ENCODE measurements around the gene PTGDS. TPM values are rescaled to one million over a fixed set of nuclear protein-coding genes. Genes with fewer than 3 reads are reported as not detected.
A peak's percentile ranks its signal among the peaks of the same experiment; 100 is the strongest.

Gene PTGDS
- total RNA-seq, 2 experiments from 2014 or later: 1.3 to 3.3 TPM

DNA sequence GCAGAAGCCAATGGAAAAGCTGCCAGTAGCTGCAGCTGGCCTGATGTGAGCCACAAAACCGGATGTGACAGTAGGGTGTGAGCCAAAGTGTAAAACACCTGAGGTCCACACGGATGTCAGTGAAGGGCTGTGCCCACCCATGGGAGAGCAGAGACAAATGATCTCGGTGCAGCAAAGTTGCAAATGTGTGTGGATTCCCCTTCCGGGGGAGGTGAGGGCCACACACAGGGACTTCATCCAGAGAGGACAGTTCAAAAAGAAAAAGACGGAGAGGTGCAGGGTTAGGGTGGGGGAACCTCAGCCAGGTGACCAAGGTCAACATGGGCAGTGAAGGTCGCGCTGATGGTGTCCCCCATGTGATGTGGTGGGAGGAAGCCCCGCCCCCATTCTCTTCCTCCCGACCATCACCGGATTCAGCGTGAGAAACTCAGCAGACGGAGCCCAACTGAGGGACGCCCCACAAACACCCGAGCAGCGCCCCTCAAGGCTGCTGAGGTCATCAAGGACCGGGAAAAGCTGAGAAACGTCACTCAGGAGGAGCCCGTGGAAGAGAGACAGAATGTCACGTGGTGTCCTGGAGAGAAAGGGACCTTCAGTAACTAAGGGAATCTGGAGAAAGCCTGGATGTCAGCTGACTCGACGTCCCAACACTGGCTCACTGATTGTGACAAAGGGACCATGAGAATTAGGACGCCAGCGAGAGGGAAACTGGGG is 11.4 kb upstream of the PTGDS start:
- H3K4me1 Mint-ChIP-seq: peaks cover 15% of the 10 kb centered on the region
- peak; percentile 65 for ATAC-seq (ENCODE audit: low read depth)
- POLR2A ChIA-PET: interaction anchor here (0.6 to 2.3 kb wide), 5 partner anchors 13 to 159 kb away, joined by 3 to 8 read pairs (median 4); partner anchors contain the start of gene PAXX
- H3K27me3 Mint-ChIP-seq: peaks cover 3% of the 10 kb centered on the region
- H3K36me3 Mint-ChIP-seq: no peaks in the 10 kb centered on the region
- no peaks in the 10 kb centered on the region for H3K9me3 Mint-ChIP-seq
- H3K27ac Mint-ChIP-seq: peak overlapping the region; percentile 83
- no peak for DNase-seq
- H3K4me3 Mint-ChIP-seq: peak overlapping the region; percentile 72

DNA sequence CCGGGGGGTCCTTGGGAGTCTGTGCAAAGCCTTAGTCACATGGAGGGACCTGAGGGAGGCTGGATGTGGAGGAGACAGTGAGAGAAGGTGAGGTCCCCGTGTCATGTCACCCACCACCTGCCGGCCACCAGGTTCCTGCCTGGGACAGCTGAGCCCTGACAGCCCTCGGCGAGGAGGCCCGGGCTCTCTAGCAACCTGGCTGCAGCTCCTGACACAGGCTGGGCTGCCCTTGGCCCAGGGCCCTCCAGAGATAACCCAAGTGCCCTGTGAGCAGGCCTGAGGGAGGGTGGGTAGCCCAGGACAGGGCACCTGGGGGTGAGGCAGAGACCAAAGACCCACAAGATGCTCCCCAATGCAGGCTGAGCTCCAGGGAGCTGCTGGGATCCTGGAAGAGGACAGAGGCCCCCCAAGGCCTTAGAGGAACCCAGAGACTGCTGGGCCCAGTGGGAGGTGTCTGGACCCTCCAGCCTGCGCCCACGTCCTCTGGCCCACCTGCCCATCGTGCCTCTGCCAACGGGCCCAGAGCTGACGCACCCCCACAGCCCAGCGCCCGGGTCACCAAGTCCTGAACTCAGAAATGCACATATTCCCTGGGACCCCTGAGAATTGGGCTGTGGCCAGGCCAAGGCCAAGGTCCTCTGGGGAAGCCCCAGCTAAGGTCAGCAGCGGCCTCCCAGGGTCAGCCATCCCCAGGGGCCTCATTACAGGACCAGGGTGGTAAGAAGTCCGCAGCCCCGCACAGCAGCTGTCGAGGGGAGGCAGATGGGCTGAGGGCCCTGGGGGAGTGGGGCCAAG is 8.8 kb upstream of the PTGDS start:
- Mint-ChIP-seq H3K27me3 (peaks cover 3% of the 10 kb centered on the region), H3K9me3 (no peaks in the 10 kb centered on the region), H3K4me1 (peaks cover 10% of the 10 kb centered on the region), H3K36me3 (no peaks in the 10 kb centered on the region), H3K4me3 (no peak overlapping the region), H3K27ac (no peak overlapping the region)
- POLR2A ChIA-PET: no interaction called here
- DNase-seq: no peak
- no peak for ATAC-seq (ENCODE audit: low read depth)

DNA sequence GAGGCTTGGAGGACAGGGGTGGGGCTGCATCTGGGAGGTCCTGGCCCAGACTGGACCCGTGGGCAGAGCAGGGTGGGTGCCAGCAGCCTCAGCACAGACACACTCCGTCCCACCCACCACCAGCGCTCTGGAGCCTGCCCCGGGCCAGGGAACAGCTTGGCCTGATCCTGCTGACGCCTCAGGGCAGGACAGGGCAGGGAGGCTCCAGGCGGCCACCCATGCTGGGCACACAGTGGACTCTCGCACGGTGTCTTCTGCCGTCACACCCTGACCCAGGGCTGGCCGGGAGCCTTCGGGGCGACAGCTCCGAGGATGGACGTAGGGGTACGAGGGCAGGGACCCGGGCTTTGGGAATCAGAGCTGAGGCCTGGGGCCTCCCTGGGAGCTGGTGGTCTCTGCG is 8.2 kb upstream of the PTGDS start:
- POLR2A ChIA-PET: no interaction called here
- ATAC-seq (ENCODE audit: low read depth): no peak
- no peak for DNase-seq
- Mint-ChIP-seq H3K27ac (no peak overlapping the region), H3K36me3 (no peaks in the 10 kb centered on the region), H3K4me3 (no peak overlapping the region), H3K9me3 (no peaks in the 10 kb centered on the region), H3K27me3 (peaks cover 3% of the 10 kb centered on the region), H3K4me1 (peaks cover 10% of the 10 kb centered on the region)

DNA sequence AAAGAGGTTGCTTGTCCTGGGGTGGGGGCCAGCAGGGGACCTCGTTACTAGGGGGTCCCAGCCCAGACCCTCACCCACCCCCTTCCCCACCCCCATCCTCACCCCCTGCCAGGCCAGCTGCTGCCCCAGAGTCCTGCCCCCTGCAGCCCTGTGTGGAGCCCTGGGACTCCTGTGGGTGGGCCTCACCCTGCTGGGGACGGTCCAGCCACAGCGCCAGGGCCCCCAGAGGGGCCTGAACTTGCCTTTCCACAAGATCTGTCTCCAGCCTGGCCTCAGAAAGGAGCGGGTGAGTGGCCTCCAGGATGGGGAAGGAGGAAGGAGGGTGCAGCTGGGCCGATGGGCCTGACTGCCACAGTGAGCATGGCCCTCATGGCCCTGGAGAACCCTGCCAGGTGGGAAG is 7.5 kb upstream of the PTGDS start:
- Mint-ChIP-seq H3K9me3 (no peaks in the 10 kb centered on the region), H3K36me3 (no peaks in the 10 kb centered on the region), H3K27me3 (peaks cover 3% of the 10 kb centered on the region), H3K27ac (no peak overlapping the region), H3K4me3 (no peak overlapping the region), H3K4me1 (peaks cover 10% of the 10 kb centered on the region)
- no peak for DNase-seq
- POLR2A ChIA-PET: no interaction called here
- no peak for ATAC-seq (ENCODE audit: low read depth)

DNA sequence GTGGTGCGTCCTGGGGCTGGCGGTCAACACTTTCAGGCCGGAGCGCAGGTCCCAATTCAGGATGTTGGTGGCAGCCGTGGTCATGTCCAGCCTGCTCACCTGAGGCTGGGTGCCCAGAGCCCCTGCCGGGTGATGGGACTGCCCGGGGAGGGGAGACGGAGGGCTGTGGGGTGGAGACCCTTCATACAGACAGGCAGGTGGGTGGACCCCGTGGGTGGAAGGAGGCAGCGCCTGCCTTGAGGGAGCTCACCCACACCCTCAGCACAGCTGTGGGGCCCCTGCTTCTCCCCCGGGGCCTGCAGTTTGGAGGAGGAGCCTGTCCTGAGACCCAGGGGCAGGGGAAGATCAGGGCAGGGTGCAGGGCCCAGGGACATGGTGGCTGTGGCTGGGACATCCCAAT is 6.9 kb upstream of the PTGDS start:
- Mint-ChIP-seq H3K27me3 (peaks cover 3% of the 10 kb centered on the region), H3K4me1 (peaks cover 12% of the 10 kb centered on the region), H3K36me3 (no peaks in the 10 kb centered on the region), H3K4me3 (no peak overlapping the region), H3K9me3 (no peaks in the 10 kb centered on the region), H3K27ac (no peak overlapping the region)
- ATAC-seq (ENCODE audit: low read depth) (no peak), DNase-seq (no peak)
- POLR2A ChIA-PET: no interaction called here

DNA sequence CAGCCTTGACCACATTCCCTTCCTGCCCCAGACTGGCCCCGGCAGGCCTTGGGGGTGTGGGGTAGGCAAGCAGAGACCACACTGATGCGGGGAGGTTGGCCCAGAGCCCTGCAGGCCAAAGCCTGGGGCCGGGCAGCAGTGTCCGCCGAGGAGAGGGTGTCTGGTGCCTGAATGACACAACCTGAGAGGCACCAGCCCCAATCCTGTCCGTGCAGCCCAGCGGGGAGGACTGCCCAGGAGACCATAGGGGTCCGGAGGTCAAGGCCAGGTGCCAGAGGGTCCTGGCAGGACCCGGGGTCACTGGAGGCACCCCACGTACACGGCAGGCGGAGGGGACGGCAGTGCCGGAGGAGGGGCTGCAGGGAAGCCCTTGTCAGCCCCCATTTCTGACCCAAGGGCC is 5.6 kb upstream of the PTGDS start:
- Mint-ChIP-seq H3K4me1 (peaks cover 6% of the 10 kb centered on the region), H3K9me3 (no peaks in the 10 kb centered on the region), H3K27me3 (peaks cover 2% of the 10 kb centered on the region), H3K27ac (no peak overlapping the region), H3K4me3 (no peak overlapping the region), H3K36me3 (no peaks in the 10 kb centered on the region)
- no peak for ATAC-seq (ENCODE audit: low read depth)
- DNase-seq: no peak
- POLR2A ChIA-PET: no interaction called here

DNA sequence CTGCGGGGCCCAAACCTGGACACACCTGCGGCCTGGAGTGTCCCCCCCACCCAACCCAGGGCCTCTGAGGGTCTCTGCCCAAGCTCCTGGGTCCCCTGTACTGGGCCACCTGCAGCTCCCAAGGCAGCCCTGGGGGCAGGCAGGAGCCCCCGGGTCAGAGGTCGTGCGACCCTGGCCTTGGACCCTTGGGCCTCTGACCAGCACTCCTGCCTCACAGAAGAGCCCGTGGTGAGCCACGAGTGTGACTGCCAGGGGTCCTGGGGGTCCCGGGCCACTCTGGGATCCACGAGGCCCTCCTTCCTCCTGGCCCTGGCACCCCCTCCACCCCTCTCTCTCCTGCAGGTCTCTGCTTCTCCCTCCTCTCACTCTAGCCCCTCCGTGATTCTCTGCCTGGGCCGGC is 5.0 kb upstream of the PTGDS start:
- POLR2A ChIA-PET: no interaction called here

DNA sequence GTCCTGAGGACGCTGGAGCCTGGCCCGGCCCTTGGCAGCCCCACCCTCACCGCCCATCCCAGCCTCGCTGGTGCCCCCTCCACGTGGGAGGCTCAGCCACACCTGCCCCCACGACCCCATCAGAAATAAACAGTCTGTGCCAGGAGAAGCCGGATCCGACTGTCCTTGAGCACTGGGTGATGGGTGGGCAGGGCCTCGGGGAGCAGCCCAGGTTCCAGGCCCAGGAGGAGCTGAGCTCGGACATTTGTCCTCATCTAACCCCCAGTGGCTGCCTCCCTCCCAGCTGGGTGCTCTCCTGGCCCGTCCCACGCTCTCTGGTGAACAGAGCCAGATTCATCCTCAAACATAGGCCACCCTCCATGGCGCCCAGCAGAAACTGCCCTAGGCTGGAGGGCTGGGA is 4.6 kb upstream of the PTGDS start:
- no peaks in the 10 kb centered on the region for H3K36me3 Mint-ChIP-seq
- H3K9me3 Mint-ChIP-seq: no peaks in the 10 kb centered on the region
- no peak overlapping the region for H3K4me3 Mint-ChIP-seq
- DNase-seq (no peak), ATAC-seq (ENCODE audit: low read depth) (no peak)
- POLR2A ChIA-PET: no interaction called here
- no peak overlapping the region for H3K27ac Mint-ChIP-seq
- no peaks in the 10 kb centered on the region for H3K27me3 Mint-ChIP-seq
- H3K4me1 Mint-ChIP-seq: peaks cover 6% of the 10 kb centered on the region

More for the DNA sequence above, 5.0 kb upstream of the PTGDS start:
- no peaks in the 10 kb centered on the region for H3K27me3 Mint-ChIP-seq
- H3K36me3 Mint-ChIP-seq: no peaks in the 10 kb centered on the region
- ATAC-seq (ENCODE audit: low read depth) (no peak), DNase-seq (no peak)
- H3K4me1 Mint-ChIP-seq: peaks cover 6% of the 10 kb centered on the region
- H3K27ac Mint-ChIP-seq: no peak overlapping the region
- no peak overlapping the region for H3K4me3 Mint-ChIP-seq
- no peaks in the 10 kb centered on the region for H3K9me3 Mint-ChIP-seq

DNA sequence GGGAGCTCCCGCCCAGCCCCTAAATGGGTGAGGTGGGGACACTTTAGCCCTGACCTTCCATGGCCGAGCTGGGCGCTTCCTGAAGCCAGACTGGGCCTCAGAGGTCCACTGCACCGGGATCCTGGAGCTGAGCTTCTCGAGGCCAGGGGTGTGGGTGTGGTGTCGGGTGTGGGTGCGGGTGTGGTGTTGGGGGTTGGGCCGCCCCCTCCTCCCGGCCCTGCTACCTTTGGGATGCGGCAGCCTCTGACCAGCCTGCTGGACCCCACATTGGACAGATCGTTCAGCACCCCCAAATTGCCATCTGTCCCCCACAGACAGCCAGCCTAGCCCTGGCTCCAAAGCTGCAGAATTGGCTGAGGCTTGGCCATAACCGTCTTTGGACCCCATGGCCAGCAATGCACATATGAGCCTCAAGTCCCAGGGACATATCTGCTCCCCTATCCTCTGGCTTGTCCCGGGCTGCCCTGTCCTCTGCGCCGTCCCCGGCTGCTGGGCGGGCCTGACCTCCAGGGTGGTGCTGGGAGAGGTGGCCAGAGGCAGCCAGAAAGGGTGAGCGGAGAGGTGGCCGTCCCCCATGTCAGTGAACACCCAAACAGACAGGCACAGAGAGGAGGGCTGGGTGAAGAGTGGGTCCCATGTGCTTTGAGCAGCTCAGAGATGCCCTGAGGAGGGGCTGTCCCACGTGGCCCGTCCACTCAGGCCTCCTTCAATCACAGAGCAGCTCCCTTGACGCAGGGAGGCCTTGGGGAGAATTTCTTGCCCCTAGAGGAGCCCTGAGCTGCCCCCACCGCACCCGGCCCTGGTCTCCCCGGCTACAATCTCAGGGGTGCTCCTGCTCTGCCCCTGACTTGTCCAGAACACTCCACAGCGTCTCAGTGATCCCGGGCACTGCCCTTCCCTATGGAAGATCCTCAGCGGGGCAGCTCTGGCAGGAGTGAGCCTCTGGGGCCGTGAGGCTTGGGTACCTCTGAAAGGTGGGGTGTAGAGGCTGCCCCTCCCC is 3.4 kb upstream of the PTGDS start:
- no peaks in the 10 kb centered on the region for H3K9me3 Mint-ChIP-seq
- no peak overlapping the region for H3K4me3 Mint-ChIP-seq
- H3K27me3 Mint-ChIP-seq: no peaks in the 10 kb centered on the region
- DNase-seq (no peak), ATAC-seq (ENCODE audit: low read depth) (no peak)
- H3K27ac Mint-ChIP-seq: no peak overlapping the region
- POLR2A ChIA-PET: interaction anchor here (0.8 to 3.7 kb wide), 4 partner anchors 18 to 88 kb away, joined by 3 to 19 read pairs (median 3); partner anchors contain the start of genes PAXX and TRAF2
- H3K4me1 Mint-ChIP-seq: peaks cover 6% of the 10 kb centered on the region
- no peaks in the 10 kb centered on the region for H3K36me3 Mint-ChIP-seq

DNA sequence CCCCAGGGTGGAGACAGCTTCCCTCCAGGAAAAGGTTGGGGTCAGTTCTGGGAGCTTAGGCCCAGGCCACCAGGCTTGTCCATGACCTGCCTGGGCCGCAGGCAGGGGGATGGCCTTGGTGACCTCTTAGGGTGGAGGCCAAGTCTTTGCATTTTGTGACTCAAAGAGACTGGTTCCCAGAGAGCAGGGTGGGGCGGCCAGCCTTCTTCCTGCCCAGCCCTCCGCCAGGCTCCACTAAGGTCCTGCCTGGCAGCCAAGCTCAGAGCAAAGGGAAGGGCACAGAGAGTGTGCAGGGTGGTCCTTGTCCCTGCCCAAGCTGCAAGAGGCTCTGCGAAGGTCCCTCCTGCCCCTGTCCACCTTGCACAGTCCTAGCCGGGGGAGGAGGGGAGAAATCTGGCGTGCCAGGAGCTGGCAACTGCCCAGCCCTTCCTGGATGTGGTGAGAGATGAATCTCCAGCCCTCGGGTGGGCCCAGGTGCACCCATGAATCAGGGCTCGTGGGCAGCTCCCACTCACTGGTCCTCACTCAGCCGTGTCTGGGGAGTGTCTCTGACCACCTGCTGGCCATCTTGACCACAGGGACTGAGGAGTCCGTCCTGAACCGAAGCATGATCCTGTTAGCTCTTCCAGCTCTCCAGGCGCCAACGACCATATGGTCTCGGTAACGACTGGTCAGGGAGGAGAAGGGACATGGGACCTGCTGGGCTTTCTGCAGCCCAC is 2.3 kb upstream of the PTGDS start:
- no peaks in the 10 kb centered on the region for H3K27me3 Mint-ChIP-seq
- POLR2A ChIA-PET: interaction anchor here (0.8 to 3.7 kb wide), 6 partner anchors 17 to 89 kb away, joined by 3 to 19 read pairs (median 3); partner anchors contain the start of genes FBXW5, PAXX and TRAF2
- H3K36me3 Mint-ChIP-seq: no peaks in the 10 kb centered on the region
- ATAC-seq (ENCODE audit: low read depth) (peak; percentile 18), DNase-seq (no peak)
- H3K4me3 Mint-ChIP-seq: peak overlapping the region; percentile 19
- H3K27ac Mint-ChIP-seq: no peak overlapping the region
- peaks cover 6% of the 10 kb centered on the region for H3K4me1 Mint-ChIP-seq
- no peaks in the 10 kb centered on the region for H3K9me3 Mint-ChIP-seq

DNA sequence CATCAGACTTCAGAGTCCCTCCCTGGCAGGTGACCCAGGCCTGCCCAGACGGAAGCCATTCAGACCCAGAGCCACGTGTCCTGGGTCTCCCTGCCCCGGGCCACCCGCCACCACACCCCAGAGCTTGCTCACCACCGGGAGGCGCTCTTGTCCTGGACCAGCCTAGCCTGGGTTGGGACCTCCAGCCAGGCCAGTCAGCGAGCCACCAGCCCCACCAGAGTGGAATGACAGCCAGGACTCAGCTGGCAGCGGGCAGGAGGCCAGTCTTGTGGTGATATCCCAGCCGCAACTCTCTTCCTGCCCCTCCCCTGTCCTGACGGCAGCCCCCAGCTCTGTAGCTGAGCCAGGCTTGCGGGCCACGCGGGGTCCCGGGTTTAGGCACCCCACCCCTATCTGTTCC is 1.7 kb upstream of the PTGDS start:
- Mint-ChIP-seq H3K9me3 (no peaks in the 10 kb centered on the region), H3K4me3 (no peak overlapping the region), H3K27me3 (no peaks in the 10 kb centered on the region), H3K4me1 (peaks cover 6% of the 10 kb centered on the region), H3K27ac (no peak overlapping the region), H3K36me3 (no peaks in the 10 kb centered on the region)
- ATAC-seq (ENCODE audit: low read depth) (no peak), DNase-seq (peak; percentile 58)
- POLR2A ChIA-PET: interaction anchor here (0.9 to 3.7 kb wide), 5 partner anchors 16 to 59 kb away, joined by 3 to 19 read pairs (median 3); partner anchors contain the start of genes FBXW5 and PAXX

DNA sequence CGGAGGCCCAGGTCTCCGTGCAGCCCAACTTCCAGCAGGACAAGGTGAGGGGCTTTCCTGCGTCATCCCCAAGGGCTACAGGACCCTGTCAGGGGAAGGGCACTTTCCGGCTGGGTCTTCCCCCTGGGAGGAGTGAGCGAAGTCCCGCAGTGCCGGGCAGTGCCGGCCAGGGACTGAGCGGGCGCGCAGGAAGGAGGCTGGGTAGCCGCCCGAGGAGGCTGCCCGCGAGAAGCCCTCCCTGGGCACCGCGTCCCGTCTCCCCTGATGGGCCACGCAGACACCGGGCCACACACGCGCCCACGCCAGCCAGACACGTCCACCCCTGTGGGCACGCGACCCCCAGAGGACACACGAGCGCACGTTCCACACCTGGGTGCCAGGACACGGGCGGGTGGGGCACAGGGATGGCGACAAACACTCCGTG is 357 bp downstream of the PTGDS start:
- ATAC-seq (ENCODE audit: low read depth) (no peak), DNase-seq (no peak)
- no peaks in the 10 kb centered on the region for H3K9me3 Mint-ChIP-seq
- POLR2A ChIA-PET: interaction anchor here (0.6 to 1.6 kb wide), 5 partner anchors 15 to 284 kb away, joined by 3 to 8 read pairs (median 3); partner anchors contain the start of genes CLIC3, EDF1 and PAXX
- H3K4me1 Mint-ChIP-seq: peaks cover 6% of the 10 kb centered on the region
- H3K4me3 Mint-ChIP-seq: no peak overlapping the region
- H3K36me3 Mint-ChIP-seq: no peaks in the 10 kb centered on the region
- no peak overlapping the region for H3K27ac Mint-ChIP-seq
- no peaks in the 10 kb centered on the region for H3K27me3 Mint-ChIP-seq
